DMS153 treated with DMSO at 0.1 percent for 48 hours (cell line): Measurements from ENCODE around the gene TRPC4.

Experiments
- DNase-seq: peaks from one replicate; lab custom pipeline; 2025; ENCODE audit not compliant: unreplicated experiment; lab: John Stamatoyannopoulos, UW

Gene TRPC4

GRCh38 chr13:37662624-37663023, 206.9 kb downstream of the TRPC4 start:
- DNase-seq = no peak

GRCh38 chr13:37657956-37658355, 211.6 kb downstream of the TRPC4 start:
- no peak for DNase-seq

DNA sequence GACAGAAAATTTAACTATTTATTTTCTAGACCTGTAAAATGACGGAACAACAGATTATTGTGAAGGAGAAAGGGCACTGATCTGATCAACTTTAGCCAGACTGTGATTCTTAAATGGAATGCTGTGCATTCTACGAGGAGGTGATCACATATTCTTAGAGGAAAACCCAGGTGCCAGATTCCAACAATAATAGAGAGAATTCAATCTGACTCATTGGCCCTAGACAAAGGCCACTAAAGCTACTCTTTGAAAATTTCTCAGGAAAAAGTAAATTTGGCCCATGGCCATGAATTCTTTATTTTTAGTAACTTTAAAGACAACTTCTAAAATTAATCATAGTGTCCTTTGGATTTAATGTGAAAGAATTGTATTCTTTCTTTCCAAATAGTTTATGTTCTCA, 212.4 kb downstream of the TRPC4 start:
- no peak for DNase-seq

GRCh38 chr13:37656247-37656940, 213.2 kb downstream of the TRPC4 start:
- DNase-seq = no peak

GRCh38 chr13:37652596-37652995, 217.0 kb downstream of the TRPC4 start:
- DNase-seq = no peak

DNA sequence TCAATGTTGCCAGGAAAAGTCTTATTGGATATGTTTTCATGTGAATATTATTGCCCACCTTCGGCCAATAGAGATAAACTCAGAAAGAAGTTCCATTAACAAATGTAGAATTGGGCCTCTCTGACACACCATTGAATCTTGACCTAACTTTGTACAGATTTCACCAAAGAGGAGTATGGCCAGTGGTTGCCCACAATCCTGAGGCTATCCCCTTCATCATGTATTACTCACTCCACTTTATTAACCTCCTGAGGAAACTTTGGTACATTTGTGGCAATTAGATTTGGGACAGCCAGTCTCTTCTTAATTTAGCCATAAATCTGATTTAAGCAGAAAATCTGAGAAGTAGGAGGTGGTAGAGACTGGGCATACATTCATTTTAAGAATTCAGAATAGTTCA, 217.7 kb downstream of the TRPC4 start:
- DNase-seq = no peak

GRCh38 chr13:37648609-37649008, 221.0 kb downstream of the TRPC4 start:
- DNase-seq = no peak

DNA sequence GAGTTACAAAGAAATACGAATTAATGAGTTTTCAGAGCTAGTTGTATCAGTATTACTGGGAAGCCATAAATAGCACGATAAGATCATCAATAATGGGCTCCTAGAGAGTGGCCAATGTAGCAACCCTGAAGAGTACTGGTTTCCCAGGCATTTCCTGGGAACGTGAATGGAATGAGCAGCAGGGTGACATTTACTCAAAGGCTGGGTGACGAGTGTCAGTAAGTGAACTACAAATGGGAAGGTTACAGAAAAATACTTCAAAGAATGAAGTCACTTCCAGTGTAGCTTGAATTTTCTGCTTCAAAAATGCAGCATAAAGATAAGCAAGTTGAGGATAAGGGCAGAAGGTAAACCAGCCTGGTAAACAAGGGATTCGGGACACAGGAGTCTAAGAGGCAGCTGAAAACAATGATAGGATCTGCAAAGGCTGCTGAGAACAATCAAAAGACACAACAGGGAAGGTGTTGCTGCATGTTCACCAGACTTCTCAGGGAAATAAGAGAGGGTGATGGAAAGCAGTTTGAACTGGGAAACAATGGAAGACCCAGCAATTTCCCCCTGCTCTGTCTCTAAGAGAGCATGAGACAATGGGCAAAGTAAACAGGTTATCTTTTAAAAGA, 222.4 kb downstream of the TRPC4 start:
- DNase-seq = no peak

DNA sequence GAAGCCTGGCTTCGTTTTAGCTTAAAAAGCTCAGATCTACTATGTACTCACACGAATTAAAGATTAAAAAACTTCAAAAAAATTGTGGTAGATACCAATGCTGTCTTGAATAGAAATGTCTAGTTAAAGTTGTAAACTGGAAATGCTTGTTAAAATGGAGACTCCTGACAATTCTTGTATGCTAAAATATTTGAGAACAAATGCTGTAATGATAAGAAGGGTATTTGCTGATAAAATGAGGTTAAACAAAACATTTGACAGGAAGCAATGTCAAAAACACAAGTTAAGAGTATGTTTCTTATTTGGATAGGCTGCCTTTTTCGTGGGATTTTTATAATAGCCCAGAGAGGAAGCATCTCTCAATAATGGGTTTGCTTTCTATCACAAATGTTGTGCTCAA, 223.0 kb downstream of the TRPC4 start:
- no peak for DNase-seq

GRCh38 chr13:37645181-37645740, 224.3 kb downstream of the TRPC4 start:
- no peak for DNase-seq

GRCh38 chr13:37641391-37641790, 228.2 kb downstream of the TRPC4 start:
- DNase-seq = no peak

DNA sequence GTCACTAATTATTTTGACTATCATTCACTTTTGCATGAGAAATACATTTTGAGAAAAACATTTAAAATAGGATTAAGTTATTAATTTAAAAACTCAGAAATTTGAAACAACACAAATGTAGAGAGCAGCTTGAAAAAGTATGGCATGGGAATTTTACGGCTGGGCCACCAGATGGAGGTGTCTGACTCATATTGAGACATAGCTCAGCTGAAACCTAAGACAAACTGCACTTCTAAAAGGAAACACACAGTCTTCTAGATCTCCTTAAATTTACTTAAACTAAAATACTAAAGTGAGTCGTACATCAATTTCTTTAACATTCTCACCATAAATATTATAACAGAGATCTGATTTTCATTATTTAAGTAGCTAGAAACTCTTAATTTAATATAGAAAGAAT, 229.1 kb downstream of the TRPC4 start:
- DNase-seq = peak; percentile 12

DNA sequence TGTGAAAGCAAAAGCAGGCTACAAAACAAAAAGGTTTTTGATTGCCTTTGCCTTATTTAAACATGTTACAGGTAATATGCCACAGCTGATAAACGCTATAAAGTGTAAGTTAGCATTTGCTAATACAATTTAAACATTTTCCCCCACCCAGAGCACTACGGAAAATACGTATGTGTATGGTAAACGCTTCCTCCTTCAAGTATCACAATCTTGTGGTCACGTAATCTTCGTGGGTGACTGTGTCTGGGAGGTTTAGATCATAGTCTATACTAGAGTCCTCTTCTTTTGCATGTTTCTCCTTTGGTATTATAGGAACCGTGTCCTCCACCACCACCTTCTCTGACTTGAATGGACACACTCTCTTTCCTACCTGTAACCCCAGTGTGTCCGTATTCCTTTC, 232.9 kb downstream of the TRPC4 start:
- no peak for DNase-seq

DNA sequence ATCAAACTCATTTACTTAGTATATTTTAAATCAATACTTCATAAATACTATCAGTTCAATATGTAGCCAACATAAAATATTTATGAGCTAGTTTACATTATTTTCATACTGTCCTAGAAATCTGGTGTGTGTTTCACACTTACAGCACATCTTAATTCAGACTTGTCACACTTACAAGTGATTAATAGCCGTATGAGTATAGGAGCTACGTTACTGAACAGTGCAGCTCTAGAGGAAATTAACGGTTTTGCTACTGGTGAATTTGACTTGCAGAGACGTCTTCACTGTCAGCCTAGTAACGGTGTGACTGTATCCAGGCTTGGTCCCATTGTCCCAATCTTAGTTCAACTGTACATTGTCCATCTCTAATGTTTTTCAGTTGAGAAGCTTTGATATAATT, 237.3 kb downstream of the TRPC4 start:
- DNase-seq = no peak

- peak; percentile 84 for DNase-seq
These were observed 242.1 kb downstream of the TRPC4 start for GRCh38 chr13:37627428-37627827.

GRCh38 chr13:37621811-37622361, 247.7 kb downstream of the TRPC4 start:
- DNase-seq = no peak

DNA sequence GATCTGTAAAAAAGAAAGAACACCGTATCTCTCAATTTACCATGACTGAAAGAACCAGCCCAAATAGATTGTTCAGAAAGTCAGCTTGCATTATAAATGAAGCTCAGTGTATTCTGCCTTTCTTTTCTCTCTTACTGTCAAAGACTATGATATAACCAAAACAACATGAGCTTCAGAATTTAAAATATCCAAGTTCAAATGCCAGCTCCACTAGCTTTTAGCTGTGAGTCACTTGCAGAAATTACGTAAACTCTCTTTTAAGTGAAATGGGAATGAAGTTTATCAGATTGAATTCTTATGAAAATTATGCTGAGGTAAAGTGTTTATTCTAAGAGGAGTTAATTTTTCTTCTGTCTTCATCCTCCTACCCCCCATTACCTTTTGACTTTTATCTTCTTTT, 251.0 kb downstream of the TRPC4 start:
- DNase-seq = no peak

GRCh38 chr13:37617173-37617572, 252.4 kb downstream of the TRPC4 start:
- DNase-seq = no peak

- DNase-seq = no peak
These were observed 253.4 kb downstream of the TRPC4 start for GRCh38 chr13:37616131-37616530.

GRCh38 chr13:37615276-37615675, 254.3 kb downstream of the TRPC4 start:
- DNase-seq = no peak

DNA sequence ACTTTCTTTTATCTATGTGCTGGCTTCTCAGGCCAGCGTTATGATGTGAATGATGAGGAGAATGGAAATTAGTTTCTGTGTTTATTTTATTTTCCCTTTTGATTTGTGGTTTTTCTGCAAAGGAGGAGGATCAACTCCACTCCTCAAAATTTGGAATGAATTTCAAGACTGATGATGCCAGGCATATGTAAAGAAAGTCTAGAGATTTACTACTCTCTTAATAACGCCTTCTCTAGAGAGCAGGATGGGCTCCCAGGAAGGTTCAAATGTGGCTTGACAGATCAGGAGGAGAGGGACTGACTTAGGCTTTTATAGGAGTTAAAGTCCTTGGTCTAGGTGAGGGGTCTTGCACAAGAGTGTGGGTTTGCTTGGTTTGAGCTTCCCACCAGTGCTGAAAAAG, 255.9 kb downstream of the TRPC4 start:
- no peak for DNase-seq

- no peak for DNase-seq
These were observed 256.3 kb downstream of the TRPC4 start for GRCh38 chr13:37613236-37613635.
